Skin epidermis (tissue), 12 donors: ENCODE measurements around the gene JPH4.

ENCODE experiments used
- H3K27ac ChIP-seq, 21 experiments: fragments of 200-600 bp; sonication (generic) in 11 of 21; one replicate each; pipeline ENCODE4 v1.5.0; 2020; ENCODE audit warnings: mild to moderate bottlenecking in 3 of 21, inconsistent platforms in 2 of 21, moderate library complexity in 2 of 21
- H3K4me3 ChIP-seq, 7 experiments: fragments of 200-600 bp; sonication (generic) in 2 of 7; one replicate each; pipeline ENCODE4 v1.5.0; 2020; ENCODE audit warnings: inconsistent platforms in 2 of 7, mild to moderate bottlenecking in 2 of 7, moderate library complexity in 1 of 7

Gene JPH4

GRCh38 chr14:23556700-23557440 is 21.7 kb downstream of the JPH4 start:
- peak overlapping the region; percentile 50 to 93 (median 86) for H3K4me3 ChIP-seq
- H3K27ac ChIP-seq = peak overlapping the region; percentile 85 to 99 (median 96)

GRCh38 chr14:23555882-23556699 is 22.5 kb downstream of the JPH4 start, which contains the start of gene THTPA:
THTPA (plus strand) TSS chr14:23556271; CDS start chr14:23556758, 487 bp downstream.
- Histone ChIP-seq H3K4me3 (peak within 1 kb of the TSS; percentile 50 to 93 (median 86)), H3K27ac (peak within 1 kb of the TSS; percentile 85 to 99 (median 96))

GRCh38 chr14:23555533-23555881 is 23.1 kb downstream of the JPH4 start:
- Histone ChIP-seq H3K27ac (peak overlapping the region; percentile 85 to 99 (median 96)), H3K4me3 (peak overlapping the region; percentile 50 to 93 (median 86))

- Histone ChIP-seq H3K4me3 (peak within 1 kb of the TSS; percentile 34 to 59 (median 53)), H3K27ac (peak within 1 kb of the TSS in 18 of 21 experiments; percentile 3 to 75 (median 51))
Measured at GRCh38 chr14:23551266-23552028, 27.1 kb downstream of the JPH4 start, which contains the start of gene ZFHX2. ZFHX2 (minus strand) TSS chr14:23551765; CDS start chr14:23535325, 16,440 bp downstream.

GRCh38 chr14:23550812-23551265 is 27.8 kb downstream of the JPH4 start:
- H3K27ac ChIP-seq = peak overlapping the region in 17 of 21 experiments; percentile 3 to 75 (median 55)
- H3K4me3 ChIP-seq = peak overlapping the region; percentile 34 to 59 (median 53)

- Histone ChIP-seq H3K4me3 (peak overlapping the region; percentile 34 to 59 (median 53)), H3K27ac (peak overlapping the region in 5 of 21 experiments; percentile 56 to 75 (median 71))
Measured at GRCh38 chr14:23550131-23550811, 28.3 kb downstream of the JPH4 start.

GRCh38 chr14:23548351-23549318 is 30.0 kb downstream of the JPH4 start:
- no peak overlapping the region for H3K4me3 ChIP-seq
- no peak overlapping the region for H3K27ac ChIP-seq

- no peak overlapping the region for H3K27ac ChIP-seq
- no peak overlapping the region for H3K4me3 ChIP-seq
Measured at GRCh38 chr14:23547924-23548323, 30.7 kb downstream of the JPH4 start.

- no peak overlapping the region for H3K27ac ChIP-seq
Measured at GRCh38 chr14:23546450-23547035, 32.0 kb downstream of the JPH4 start.

GRCh38 chr14:23545740-23546365 is 32.7 kb downstream of the JPH4 start:
- no peak overlapping the region for H3K4me3 ChIP-seq
- no peak overlapping the region for H3K27ac ChIP-seq

More at GRCh38 chr14:23546450-23547035, 32.0 kb downstream of the JPH4 start:
- H3K4me3 ChIP-seq = no peak overlapping the region

- Histone ChIP-seq H3K27ac (no peak overlapping the region), H3K4me3 (no peak overlapping the region)
Measured at GRCh38 chr14:23544511-23545447, 33.8 kb downstream of the JPH4 start.

- Histone ChIP-seq H3K27ac (no peak overlapping the region), H3K4me3 (no peak overlapping the region)
Measured at GRCh38 chr14:23543403-23543802, 35.2 kb downstream of the JPH4 start.

- Histone ChIP-seq H3K4me3 (no peak overlapping the region), H3K27ac (no peak overlapping the region)
Measured at GRCh38 chr14:23542261-23542660, 36.3 kb downstream of the JPH4 start.

- H3K27ac ChIP-seq = no peak overlapping the region
- H3K4me3 ChIP-seq = no peak overlapping the region
Measured at GRCh38 chr14:23540141-23540469, 38.5 kb downstream of the JPH4 start.

GRCh38 chr14:23539248-23540140 is 39.1 kb downstream of the JPH4 start:
- no peak overlapping the region for H3K27ac ChIP-seq
- no peak overlapping the region for H3K4me3 ChIP-seq
